ENCODE measurements around the gene KLHL35.

Gene KLHL35

DNA sequence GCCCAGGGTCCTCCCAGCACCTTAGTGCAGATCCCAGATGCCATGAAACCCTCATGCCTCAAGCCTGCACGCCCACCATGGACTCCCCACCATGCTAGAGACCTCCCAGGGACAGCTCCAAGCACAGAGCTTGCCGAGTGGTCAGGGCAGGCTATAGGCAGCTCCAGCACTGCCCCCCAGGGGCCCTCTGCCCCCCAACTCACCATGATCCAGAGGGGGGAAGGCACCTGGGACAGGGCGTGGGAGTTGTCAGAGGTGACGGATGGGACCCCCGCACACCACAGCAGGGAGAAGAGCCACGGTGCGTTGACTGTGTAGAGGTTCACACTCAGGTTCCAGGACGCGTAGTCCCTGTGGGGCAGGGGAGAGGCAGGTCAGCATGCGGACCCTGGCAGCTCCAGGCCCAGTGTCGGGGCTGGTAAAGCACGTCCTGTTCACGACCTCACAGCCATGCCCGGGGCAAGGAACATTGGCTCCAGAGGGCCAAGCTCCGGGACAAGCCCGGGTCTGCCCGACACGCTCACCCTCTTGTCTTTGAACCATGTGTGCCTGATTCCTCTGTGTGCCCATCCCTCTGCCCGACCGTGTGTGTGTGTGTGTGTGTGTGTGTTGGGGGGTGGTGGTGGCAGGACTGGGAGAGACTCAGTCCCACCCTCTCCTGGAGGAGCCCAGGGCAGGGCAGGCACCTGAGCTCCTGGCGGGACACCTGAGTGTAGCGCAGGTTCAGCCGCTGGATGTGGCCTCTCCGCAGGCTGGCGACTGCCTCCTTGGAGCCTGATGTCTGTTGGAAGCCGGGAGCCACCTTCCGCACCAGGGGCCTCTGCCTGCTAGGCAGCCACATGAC is 8.2 kb upstream of the KLHL35 start:
- no peak for DNase-seq (ENCODE audit: low read depth)

- DNase-seq (ENCODE audit: low read depth): no peak
Measured at GRCh38 chr11:75439495-75440120, 6.6 kb upstream of the KLHL35 start.

DNA sequence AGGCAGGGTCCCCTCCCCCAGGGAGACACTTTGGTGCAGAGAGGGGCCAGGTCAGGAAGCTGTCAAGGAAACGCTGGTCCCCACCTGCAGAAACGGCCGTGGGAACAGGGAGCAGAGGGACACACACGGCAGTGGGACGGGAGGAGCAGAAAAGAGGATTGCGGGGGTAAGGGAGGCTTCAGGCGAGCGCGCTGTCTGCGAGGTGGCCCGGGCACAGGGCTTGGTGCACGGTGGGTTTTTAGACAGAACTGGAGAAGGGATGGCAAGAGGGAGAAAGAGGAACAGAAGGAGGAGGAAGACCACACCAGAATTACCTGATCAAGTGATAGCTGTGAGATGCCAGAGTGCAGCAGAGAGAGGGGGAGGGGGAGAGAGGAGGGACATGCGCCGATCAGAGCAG is 6.0 kb upstream of the KLHL35 start:
- no peak for DNase-seq (ENCODE audit: low read depth)

GRCh38 chr11:75437966-75438659 is 5.1 kb upstream of the KLHL35 start:
- no peak for DNase-seq (ENCODE audit: low read depth)

GRCh38 chr11:75436806-75437205 is 3.8 kb upstream of the KLHL35 start:
- no peak for DNase-seq (ENCODE audit: low read depth)

DNA sequence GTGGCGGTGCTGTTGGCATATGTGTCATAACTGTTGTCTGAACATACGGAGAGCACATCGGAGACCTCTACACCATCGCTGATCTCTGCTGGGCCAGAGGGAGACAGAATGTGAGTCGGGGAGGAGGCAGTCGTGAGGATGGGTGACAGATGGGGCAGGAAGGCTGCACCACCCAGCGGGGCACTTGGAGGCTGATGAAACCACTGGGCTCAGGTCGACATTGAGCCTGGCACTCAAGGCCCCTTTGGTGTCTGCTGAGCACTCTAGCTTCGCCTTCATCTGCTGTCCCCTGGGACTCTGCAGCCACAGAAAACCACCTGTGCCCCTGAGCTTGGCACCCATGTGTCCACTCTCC is 2.5 kb upstream of the KLHL35 start:
- DNase-seq (ENCODE audit: low read depth): no peak

- DNase-seq (ENCODE audit: low read depth): no peak
Measured at GRCh38 chr11:75434886-75435570, 2.0 kb upstream of the KLHL35 start.

- DNase-seq (ENCODE audit: low read depth): no peak
Measured at GRCh38 chr11:75434051-75434450, 1.0 kb upstream of the KLHL35 start.

DNA sequence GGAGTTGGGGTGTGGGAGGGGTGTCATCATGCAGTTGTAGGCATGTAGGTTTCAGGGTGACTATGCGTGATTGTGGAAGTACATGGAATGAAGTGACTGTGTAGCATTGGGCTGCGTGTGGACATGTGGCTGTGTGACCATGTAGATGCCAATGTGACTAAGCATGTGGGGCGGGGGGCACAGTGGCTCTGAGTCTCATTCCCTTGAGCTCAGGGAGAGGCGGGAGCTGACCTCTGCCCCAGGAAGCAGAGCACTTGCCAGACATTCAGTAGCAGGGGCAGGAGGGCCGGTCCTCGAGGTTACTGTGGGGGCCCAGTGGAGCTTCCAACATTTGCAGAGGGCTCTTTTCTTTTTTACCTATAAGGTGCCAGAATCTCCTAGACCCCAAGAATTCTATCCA is 440 bp upstream of the KLHL35 start:
- DNase-seq (ENCODE audit: low read depth): no peak

DNA sequence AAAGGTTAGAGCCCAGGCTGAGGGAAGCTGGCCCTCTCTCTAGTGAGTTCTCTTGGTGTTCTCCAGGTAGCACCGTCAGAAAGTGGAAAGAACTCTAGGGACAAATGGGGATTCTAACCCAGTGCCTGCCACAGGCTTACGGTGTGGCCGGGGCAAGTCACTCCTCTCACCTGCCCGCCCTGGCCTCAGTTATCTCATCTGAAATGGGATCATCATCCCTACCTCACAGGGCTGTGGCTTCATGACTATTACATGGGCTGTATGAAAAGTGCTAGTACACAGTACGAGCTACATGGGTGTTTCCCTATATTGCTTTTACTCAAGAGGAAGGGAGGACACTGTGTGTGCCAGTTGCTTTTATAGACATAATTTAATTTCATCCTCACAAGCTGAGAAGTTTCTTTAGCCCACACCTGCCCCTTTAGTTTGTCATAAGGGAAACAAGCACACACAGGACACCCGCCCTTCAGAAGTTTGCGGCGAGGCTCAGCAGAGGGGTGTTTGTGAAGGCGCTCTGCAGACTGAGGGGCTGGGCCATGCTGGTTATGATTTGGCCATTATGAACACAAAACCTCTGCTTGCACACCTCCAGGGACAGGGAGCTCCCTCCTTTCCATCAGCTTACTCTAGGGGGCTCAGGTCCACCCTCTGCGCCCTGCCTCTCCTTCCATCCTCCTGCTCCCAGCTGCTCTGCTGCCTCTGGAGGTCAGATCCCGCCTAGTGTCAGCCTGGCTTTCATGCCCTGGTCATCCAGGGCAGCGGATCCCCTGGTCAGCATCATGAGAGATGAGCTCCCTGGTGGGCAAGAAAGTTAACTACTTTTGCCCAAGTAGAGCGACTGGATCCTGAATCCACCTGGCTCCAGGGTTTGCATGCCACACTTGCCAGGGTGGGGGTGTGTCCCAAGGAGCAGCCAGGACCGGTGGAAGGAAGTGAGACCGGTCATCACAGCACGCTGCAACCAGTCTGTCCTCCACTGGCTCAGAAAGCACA is 1.2 kb downstream of the KLHL35 start:
- no peak for DNase-seq (ENCODE audit: low read depth)

DNA sequence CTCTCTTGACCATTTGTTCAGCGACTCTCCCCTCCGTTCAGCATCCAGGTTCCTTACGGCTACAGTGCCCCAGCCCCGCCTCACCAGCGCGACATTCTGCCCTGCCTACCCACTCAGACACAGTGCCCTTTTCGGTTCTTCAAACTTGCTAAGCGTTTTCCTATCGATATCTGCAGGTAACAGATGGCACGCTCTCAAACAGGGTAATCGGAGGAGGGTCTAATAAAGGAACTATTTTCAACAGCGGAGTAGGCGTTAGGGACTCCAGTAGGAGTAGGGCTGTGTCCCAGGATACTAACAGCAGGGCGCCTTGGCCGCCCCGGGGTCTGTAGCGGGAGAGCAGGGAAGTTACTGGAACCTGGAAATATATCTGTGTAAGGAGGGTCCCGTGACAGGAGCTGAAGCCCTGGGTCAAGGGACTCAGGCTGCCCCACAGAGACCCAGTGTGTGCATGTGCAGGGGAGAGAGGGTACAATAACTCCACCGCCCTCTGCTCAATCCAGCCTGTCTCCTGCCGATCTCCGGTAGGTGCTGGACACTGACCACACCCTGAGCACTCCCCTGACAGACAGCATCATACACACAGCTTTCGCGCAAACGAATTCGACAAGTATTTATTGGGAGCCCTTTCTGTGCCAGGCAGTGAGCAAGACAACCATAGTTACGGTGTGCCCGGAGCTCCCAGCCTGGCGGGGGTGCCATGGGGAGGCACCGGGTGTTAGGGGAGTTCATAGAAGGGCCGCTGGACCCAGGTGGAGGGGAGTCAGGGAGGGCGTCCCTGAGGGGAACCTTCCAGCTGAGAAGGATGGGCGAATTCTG is 2.1 kb downstream of the KLHL35 start:
- DNase-seq (ENCODE audit: low read depth): no peak

- DNase-seq (ENCODE audit: low read depth): peak; percentile 62
Measured at GRCh38 chr11:75429902-75430713, 2.9 kb downstream of the KLHL35 start.

DNA sequence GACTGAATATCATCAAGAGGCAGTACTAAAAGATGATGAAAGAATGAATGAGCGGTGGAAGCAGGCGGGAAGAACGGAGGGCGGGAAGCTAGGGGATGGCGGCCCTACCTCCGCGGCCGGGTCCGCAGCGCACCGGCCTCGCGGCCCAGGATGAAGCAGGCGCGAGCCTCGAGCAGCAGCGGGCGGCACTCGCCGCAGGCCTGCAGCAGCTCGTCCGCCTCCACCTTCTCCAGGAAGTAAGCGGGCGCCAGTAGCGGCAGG is 3.4 kb downstream of the KLHL35 start:
- no peak for DNase-seq (ENCODE audit: low read depth)

DNA sequence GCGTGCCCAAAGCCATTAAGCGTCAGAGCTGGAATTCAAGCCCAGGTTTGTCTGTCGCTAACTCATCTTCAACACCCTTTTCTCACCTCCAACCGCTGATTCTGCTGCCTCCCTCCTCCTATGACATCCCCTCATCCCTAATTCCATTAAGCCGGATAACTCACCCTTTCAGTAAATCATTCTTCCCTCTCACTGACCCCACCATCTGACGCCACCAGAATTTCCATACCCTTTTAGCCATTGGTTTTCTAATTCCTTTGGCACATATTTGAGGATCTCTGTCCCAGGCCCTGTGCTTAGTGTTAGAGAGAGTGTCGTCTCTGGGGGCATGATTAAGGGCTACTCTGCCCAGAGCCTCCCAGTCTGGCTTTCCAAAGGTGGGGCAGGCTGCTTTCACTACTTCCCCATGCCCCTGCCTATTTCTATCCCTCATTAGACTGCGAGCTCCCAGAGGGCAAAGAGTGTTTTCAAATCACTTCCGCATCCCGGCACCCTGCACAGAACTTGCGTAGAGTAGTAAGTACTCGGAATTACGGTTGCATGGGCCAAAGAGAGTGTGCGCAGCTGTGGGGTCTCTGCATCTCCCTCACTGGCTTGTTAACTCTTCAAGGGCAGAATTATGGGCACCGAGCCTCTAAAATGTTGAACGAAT is 3.9 kb downstream of the KLHL35 start:
- DNase-seq (ENCODE audit: low read depth): no peak

- DNase-seq (ENCODE audit: low read depth): peak; percentile 85
Measured at GRCh38 chr11:75428281-75428724, 4.7 kb downstream of the KLHL35 start.

DNA sequence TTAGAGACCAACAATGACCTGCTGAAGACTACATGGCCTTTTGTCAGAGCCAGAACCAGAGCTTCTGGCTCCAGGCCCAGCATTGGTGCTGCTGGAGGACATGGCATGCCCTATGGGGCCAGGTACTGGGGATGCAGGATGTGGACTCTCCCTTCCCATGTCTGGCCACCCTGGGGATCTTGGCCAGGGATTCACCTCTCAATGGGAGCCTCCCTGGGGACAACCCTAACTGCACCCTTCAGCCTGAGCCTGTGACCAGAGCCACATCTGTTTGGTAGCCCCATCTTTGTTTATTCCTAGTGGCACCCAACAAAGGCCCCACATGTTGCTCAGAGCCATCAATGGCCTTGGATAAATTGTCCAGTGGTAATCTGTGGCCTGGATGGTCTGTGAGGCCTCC is 5.8 kb downstream of the KLHL35 start:
- DNase-seq (ENCODE audit: low read depth): no peak

DNA sequence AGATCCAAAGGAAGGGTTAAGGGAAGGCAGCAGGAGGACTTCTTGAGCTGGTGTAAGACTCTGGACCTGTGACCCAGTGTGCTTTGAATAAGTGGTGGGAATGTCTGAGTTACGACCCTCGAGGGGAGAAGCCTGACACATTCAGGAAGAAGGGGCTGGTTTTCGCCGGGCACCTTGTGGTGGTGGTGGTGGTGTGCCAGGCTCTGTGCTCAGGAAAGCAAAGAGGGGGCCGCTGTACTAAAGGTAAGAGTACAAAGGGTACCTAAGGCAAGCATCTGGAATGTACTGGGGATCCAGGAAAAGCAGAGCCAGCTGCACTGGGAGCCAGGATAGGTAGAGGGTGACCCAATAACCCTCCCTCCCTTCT is 6.3 kb downstream of the KLHL35 start:
- no peak for DNase-seq (ENCODE audit: low read depth)

DNA sequence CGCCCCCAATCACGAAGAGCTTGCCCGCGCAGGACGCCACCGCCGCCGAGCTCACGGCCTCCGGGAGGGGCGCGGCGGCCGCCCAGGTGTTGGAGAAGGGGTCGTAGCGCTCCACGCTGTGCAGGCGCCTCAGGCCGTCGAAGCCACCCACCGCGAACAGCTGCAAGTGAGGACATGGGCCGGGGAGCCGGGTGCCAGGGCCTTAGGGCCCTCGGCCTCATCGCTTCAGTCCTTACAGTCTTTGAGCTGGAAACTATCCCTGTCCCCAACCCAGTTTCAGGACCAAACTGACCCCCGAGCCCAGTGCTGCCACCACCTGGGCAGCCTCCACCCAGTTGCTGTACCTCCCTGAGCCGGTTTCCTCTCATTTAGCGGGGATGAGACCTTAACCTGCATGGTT is 7.6 kb downstream of the KLHL35 start:
- DNase-seq (ENCODE audit: low read depth): no peak

DNA sequence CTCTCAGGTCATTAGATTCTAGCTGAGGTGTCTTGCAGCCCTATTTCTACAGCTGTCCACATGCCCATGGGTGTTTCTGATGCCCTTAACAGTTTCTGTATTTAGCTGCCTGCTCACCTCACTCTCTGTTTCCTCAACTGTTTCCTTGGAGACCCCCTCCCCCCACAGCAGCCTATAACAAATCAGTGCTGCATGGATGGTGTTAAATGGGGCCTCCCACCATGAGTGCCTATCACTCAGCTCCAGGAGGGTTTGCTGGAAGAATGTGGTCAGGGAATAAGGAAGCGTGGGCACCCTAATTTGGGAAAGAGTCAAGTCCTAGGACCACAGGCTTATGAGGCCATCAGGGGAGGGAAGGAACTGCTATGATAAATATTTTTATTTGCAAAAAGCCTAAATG is 8.6 kb downstream of the KLHL35 start:
- no peak for DNase-seq (ENCODE audit: low read depth)

Measured in amniotic epithelial cell (primary cell).